Kidney (tissue), 14 donors: ENCODE measurements around the gene GSTT4. TPM values are rescaled to one million over a fixed set of nuclear protein-coding genes. Genes with fewer than 3 reads are reported as not detected.
"Not testable (repeated sequence)": the region's sequence is repeated elsewhere in the genome, so short reads cannot be mapped to it uniquely, and the experiment has no call there.

Source experiments
- DNase-seq, 5 donors: peaks; one replicate each; pipeline ENCODE4 v3.0.0-alpha.2; 2013 to 2020
- FAIRE-seq: peaks from 2 replicates; lab custom pipeline; 2012; peaks lifted over from hg19 to GRCh38; lab: Jason Lieb, UNC
- H3K27ac ChIP-seq, 2 donors: one replicate each; pipeline ENCODE4 v1.7.0; 2013; ENCODE audit warnings: low read depth in 2 of 2, low read length in 2 of 2, inconsistent platforms in 1 of 2
- H3K27me3 ChIP-seq: one replicate; pipeline ENCODE4 v1.7.1; 2013; ENCODE audit warnings: low read length, inconsistent platforms; ENCODE audit not compliant: control insufficient read depth, insufficient read depth
- H3K36me3 ChIP-seq, 3 donors: one replicate each; pipeline versions ENCODE4 v1.7.0 to v1.7.1; 2013; ENCODE audit warnings: low read length in 3 of 3, control low read depth in 1 of 3, inconsistent platforms in 1 of 3; ENCODE audit not compliant: insufficient read depth in 3 of 3, control insufficient read depth in 2 of 3
- H3K4me1 ChIP-seq, 3 donors: one replicate each; pipeline versions ENCODE4 v1.7.0 to v1.7.1; 2013; ENCODE audit warnings: low read length in 3 of 3, inconsistent platforms in 1 of 3, low read depth in 1 of 3; ENCODE audit not compliant: control insufficient read depth in 2 of 3, insufficient read depth in 2 of 3
- H3K4me3 ChIP-seq, 3 donors: one replicate each; pipeline versions ENCODE4 v1.7.0 to v1.8.1; 2013; ENCODE audit warnings: low read length in 3 of 3, control low read depth in 1 of 3, inconsistent platforms in 1 of 3
- H3K9ac ChIP-seq, 3 donors: one replicate each; pipeline versions ENCODE4 v1.7.0 to v1.7.1; 2013; ENCODE audit warnings: low read length in 3 of 3, control low read depth in 1 of 3, inconsistent platforms in 1 of 3
- H3K9me3 ChIP-seq, 3 donors: one replicate each; pipeline versions ENCODE4 v1.7.0 to v1.7.1; 2013; ENCODE audit warnings: low read length in 3 of 3, control low read depth in 1 of 3, inconsistent platforms in 1 of 3; ENCODE audit not compliant: control insufficient read depth in 2 of 3, insufficient read depth in 1 of 3
- CTCF ChIP-seq: IDR thresholded peaks from 3 replicates; pipeline ENCODE4 v1.5.1; 2012; ENCODE audit warnings: mild to moderate bottlenecking, moderate library complexity, borderline replicate concordance; ENCODE audit not compliant: insufficient read depth; ENCODE audit errors: extremely low read depth
- intact Hi-C: fragments of 100-400 bp; cut with DNase I; formaldehyde crosslinking; loops from one replicate; pipeline ENCODE4 v1.11.1; 2022
- polyA plus RNA-seq: library from polyadenylated mRNA; stranded (reverse); fragments of 350-450 nt; fragmentation: Illumina TruSeq; extraction: RNeasy Lipid Tissue Mini Kit (QIAGEN cat#74804); gene quantifications from one replicate; pipeline ENCODE4 v1.2.3, GENCODE V29; 2014; ENCODE audit warnings: low read depth, low replicate concordance; ENCODE audit not compliant: insufficient read depth
- total RNA-seq: library from RNA; stranded (reverse); fragmentation: NEBNext Ultra II Directional; extraction: Animal tissue kit (Norgen Biotek cat#: 25700); gene quantifications from one replicate; pipeline ENCODE4 v1.2.1, GENCODE V29; 2021
- donor health status: control.
- donor health status: control.
- donor health status: control.
- donor health status: control.
- donor health status: control.
- donor health status: DM: yes; HTN: yes; CAD: no.
- donor health status: Normal renal cell carcinoma (clear cell type).

GSTT4 gene
- total and polyA plus RNA-seq, 2 donors from 2014 or later, result not detected

GRCh38 chr22:24046024-24046423 lies 40.8 kb upstream of the GSTT4 start:
- FAIRE-seq (no peak), DNase-seq (peak in 1 of 5 donors; percentile 0)
- Histone ChIP-seq H3K36me3 (peaks cover 2 to 37% (median 36%) of the 10 kb centered on the region in 3 donors), H3K4me3 (no peak overlapping the region), H3K9ac (no peak overlapping the region), H3K9me3 (no peaks in the 10 kb centered on the region), H3K27ac (no peak overlapping the region), H3K27me3 (no peaks in the 10 kb centered on the region), H3K4me1 (no peaks in the 10 kb centered on the region)
- no peak for TF ChIP-seq CTCF
- intact Hi-C loops, result no loop called here

GRCh38 chr22:24043958-24044357 lies 38.7 kb upstream of the GSTT4 start:
- H3K9ac ChIP-seq, result no peak overlapping the region
- intact Hi-C loops, result no loop called here
- no peaks in the 10 kb centered on the region for H3K4me1 ChIP-seq
- FAIRE-seq (no peak), DNase-seq (peak in 1 of 5 donors; percentile 2)
- H3K27ac ChIP-seq, result no peak overlapping the region
- H3K9me3 ChIP-seq, result no peaks in the 10 kb centered on the region
- H3K36me3 ChIP-seq, result peaks cover 5 to 39% (median 37%) of the 10 kb centered on the region in 3 donors
- H3K27me3 ChIP-seq, result no peaks in the 10 kb centered on the region
- TF ChIP-seq CTCF, result no peak
- no peak overlapping the region for H3K4me3 ChIP-seq

GRCh38 chr22:24043465-24043864 lies 38.2 kb upstream of the GSTT4 start:
- intact Hi-C loops, H3K9ac ChIP-seq, H3K9me3 ChIP-seq, FAIRE-seq, H3K27me3 ChIP-seq, H3K4me1 ChIP-seq, H3K27ac ChIP-seq, H3K4me3 ChIP-seq: not testable (repeated sequence)
- peak in 1 of 5 donors; percentile 3 for DNase-seq
- peaks cover 5 to 38% (median 34%) of the 10 kb centered on the region in 3 donors for H3K36me3 ChIP-seq

- no peak for FAIRE-seq
- no peak for DNase-seq
- no peak overlapping the region for H3K27ac ChIP-seq
- H3K9me3 ChIP-seq, result no peaks in the 10 kb centered on the region
- no peak for TF ChIP-seq CTCF
- no peaks in the 10 kb centered on the region for H3K27me3 ChIP-seq
- H3K4me3 ChIP-seq, result no peak overlapping the region
- peaks cover 5 to 40% (median 37%) of the 10 kb centered on the region in 3 donors for H3K36me3 ChIP-seq
- intact Hi-C loops, result no loop called here
- no peaks in the 10 kb centered on the region for H3K4me1 ChIP-seq
- H3K9ac ChIP-seq, result no peak overlapping the region
These were observed 35.7 kb upstream of the GSTT4 start for GRCh38 chr22:24040946-24041345.
